Astrocyte (in vitro differentiated cells and primary cell): Measurements from ENCODE around the gene ZNRF4. TPM values are rescaled to one million over a fixed set of nuclear protein-coding genes. Genes with fewer than 3 reads are reported as not detected.

ENCODE experiments used
- DNase-seq: peaks from one replicate; pipeline ENCODE4 v3.0.0-alpha.2; 2010; ENCODE audit warnings: low read depth
- FAIRE-seq: peaks from 2 replicates; lab custom pipeline; 2011; peaks lifted over from hg19 to GRCh38; lab: Jason Lieb, UNC
- H2AFZ ChIP-seq: 2 replicates; pipeline ENCODE4 v1.6.0; 2012; ENCODE audit warnings: low read depth, low read length, inconsistent platforms
- H3K27ac ChIP-seq: 2 replicates; pipeline ENCODE4 v1.5.1; 2011; ENCODE audit warnings: low read depth, low read length, inconsistent platforms
- H3K27me3 ChIP-seq: 2 replicates; pipeline ENCODE4 v1.6.0; 2011; ENCODE audit warnings: low read length, inconsistent platforms; ENCODE audit not compliant: insufficient read depth
- H3K36me3 ChIP-seq: 2 replicates; pipeline ENCODE4 v1.5.1; 2011; ENCODE audit warnings: low read length, inconsistent platforms; ENCODE audit not compliant: insufficient read depth
- H3K4me1 ChIP-seq: 2 replicates; pipeline ENCODE4 v1.5.1; 2011; ENCODE audit warnings: low read length, inconsistent platforms; ENCODE audit not compliant: insufficient read depth
- H3K4me2 ChIP-seq: 2 replicates; pipeline ENCODE4 v1.6.0; 2012; ENCODE audit warnings: low read length, inconsistent platforms
- H3K4me3 ChIP-seq: 2 replicates; pipeline ENCODE4 v1.5.1; 2011; ENCODE audit warnings: low read depth, mild to moderate bottlenecking, low read length, inconsistent platforms; ENCODE audit not compliant: insufficient read depth
- H3K79me2 ChIP-seq: 2 replicates; pipeline ENCODE4 v1.6.0; 2012; ENCODE audit warnings: mild to moderate bottlenecking, low read length, inconsistent platforms; ENCODE audit not compliant: insufficient read depth
- H3K9ac ChIP-seq: 2 replicates; pipeline ENCODE4 v1.6.0; 2012; ENCODE audit warnings: mild to moderate bottlenecking, low read length, inconsistent platforms
- H3K9me3 ChIP-seq: 2 replicates; pipeline ENCODE4 v1.5.1; 2012; ENCODE audit warnings: low read depth, mild to moderate bottlenecking, low read length, inconsistent platforms; ENCODE audit not compliant: insufficient read depth
- H4K20me1 ChIP-seq: 2 replicates; pipeline ENCODE4 v1.6.0; 2012; ENCODE audit warnings: low read length, inconsistent platforms; ENCODE audit not compliant: insufficient read depth
- H3K27ac Mint-ChIP-seq: one replicate; pipeline ENCODE4 v1.8.0; 2021; ENCODE audit warnings: mild to moderate bottlenecking, mixed read lengths; ENCODE audit not compliant: unreplicated experiment
- H3K27me3 Mint-ChIP-seq: one replicate; pipeline ENCODE4 v1.8.0; 2021; ENCODE audit warnings: low read depth, mixed read lengths; ENCODE audit not compliant: unreplicated experiment
- H3K36me3 Mint-ChIP-seq: one replicate; pipeline ENCODE4 v1.8.0; 2021; ENCODE audit warnings: low read depth, mixed read lengths; ENCODE audit not compliant: unreplicated experiment
- H3K4me1 Mint-ChIP-seq: one replicate; pipeline ENCODE4 v1.8.0; 2021; ENCODE audit warnings: low read depth, mixed read lengths; ENCODE audit not compliant: unreplicated experiment
- H3K4me3 Mint-ChIP-seq: one replicate; pipeline ENCODE4 v1.8.0; 2021; ENCODE audit warnings: mild to moderate bottlenecking, moderate library complexity, mixed read lengths; ENCODE audit not compliant: unreplicated experiment
- H3K9me3 Mint-ChIP-seq: one replicate; pipeline ENCODE4 v1.8.0; 2021; ENCODE audit warnings: mild to moderate bottlenecking, mixed read lengths; ENCODE audit not compliant: unreplicated experiment
- EZH2 ChIP-seq: IDR thresholded peaks from 2 replicates; pipeline ENCODE4 v1.6.1; 2012; ENCODE audit warnings: mild to moderate bottlenecking, low read length, inconsistent platforms; ENCODE audit not compliant: insufficient read depth
- total RNA-seq: library from RNA; stranded (reverse); gene quantifications from 2 replicates; pipeline ENCODE4 v1.2.1, GENCODE V29; 2021
- TF ChIP-seq, protein P1 (sequence below): IDR thresholded peaks from 2 replicates; pipeline ENCODE4 v1.5.1; 2011; ENCODE audit warnings: low read depth, mild to moderate bottlenecking, inconsistent platforms, low read length, moderate library complexity; ENCODE audit not compliant: insufficient read depth

The ZNRF4 gene
- total RNA-seq, 1 donor from 2014 or later = not detected

DNA sequence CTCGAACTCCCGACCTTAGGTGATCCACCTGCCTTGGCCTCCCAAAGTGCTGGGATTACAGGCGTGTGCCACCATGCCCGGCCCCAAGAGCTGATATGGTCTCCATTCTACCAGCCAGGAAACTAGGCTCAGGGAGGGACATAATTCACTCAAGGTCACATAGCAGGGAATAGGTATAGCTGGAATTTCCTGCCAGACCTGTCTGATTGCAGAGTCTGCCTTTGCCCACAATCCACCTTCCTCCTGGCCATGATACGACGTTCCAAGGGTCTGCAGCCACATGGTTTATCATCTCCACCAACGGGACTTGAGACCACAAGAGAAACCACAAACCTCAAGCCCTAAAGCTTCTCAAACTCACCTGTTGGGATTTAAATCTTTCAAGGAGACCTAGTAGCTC is 32.0 kb downstream of the ZNRF4 start:
- Histone ChIP-seq H2AFZ (no peak overlapping the region), H3K27me3 (peaks cover 17% of the 10 kb centered on the region), H3K4me1 (peaks cover 3% of the 10 kb centered on the region), H4K20me1 (no peaks in the 10 kb centered on the region), H3K9me3 (peaks cover 7% of the 10 kb centered on the region), H3K4me3 (no peak overlapping the region), H3K27ac (no peak overlapping the region), H3K79me2 (no peaks in the 10 kb centered on the region), H3K36me3 (no peaks in the 10 kb centered on the region), H3K9ac (no peak overlapping the region), H3K4me2 (no peak overlapping the region)
- Mint-ChIP-seq H3K9me3 (peaks cover 3% of the 10 kb centered on the region), H3K36me3 (no peaks in the 10 kb centered on the region), H3K4me1 (no peaks in the 10 kb centered on the region), H3K27me3 (peaks cover 54% of the 10 kb centered on the region), H3K4me3 (no peak overlapping the region), H3K27ac (no peak overlapping the region)
- FAIRE-seq (no peak), DNase-seq (no peak)
- TF ChIP-seq, protein P1, sequence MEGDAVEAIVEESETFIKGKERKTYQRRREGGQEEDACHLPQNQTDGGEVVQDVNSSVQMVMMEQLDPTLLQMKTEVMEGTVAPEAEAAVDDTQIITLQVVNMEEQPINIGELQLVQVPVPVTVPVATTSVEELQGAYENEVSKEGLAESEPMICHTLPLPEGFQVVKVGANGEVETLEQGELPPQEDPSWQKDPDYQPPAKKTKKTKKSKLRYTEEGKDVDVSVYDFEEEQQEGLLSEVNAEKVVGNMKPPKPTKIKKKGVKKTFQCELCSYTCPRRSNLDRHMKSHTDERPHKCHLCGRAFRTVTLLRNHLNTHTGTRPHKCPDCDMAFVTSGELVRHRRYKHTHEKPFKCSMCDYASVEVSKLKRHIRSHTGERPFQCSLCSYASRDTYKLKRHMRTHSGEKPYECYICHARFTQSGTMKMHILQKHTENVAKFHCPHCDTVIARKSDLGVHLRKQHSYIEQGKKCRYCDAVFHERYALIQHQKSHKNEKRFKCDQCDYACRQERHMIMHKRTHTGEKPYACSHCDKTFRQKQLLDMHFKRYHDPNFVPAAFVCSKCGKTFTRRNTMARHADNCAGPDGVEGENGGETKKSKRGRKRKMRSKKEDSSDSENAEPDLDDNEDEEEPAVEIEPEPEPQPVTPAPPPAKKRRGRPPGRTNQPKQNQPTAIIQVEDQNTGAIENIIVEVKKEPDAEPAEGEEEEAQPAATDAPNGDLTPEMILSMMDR = no peak
- TF ChIP-seq EZH2 = no peak

DNA sequence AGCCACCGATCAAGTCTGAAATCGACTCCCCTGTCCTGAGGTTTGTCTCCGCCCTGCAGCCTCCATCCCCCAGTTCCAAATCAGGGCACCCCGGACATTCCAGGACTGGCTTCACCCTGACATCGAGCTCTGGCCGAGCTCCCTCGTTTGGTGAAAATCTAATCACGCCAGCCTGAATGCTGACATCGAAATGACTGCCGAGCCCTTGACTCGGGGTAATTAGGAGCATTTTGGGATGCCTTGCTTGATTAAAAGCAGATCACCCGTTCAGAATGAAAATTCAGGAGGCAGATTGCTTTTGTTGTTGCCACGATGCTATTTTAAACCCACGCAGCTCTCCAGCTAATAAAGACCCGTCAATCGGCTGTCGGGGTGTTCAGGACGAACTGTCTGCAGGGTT is 34.3 kb downstream of the ZNRF4 start:
- FAIRE-seq (no peak), DNase-seq (no peak)

GRCh38 chr19:5491565-5491964 is 36.3 kb downstream of the ZNRF4 start:
- Mint-ChIP-seq H3K27ac (no peak overlapping the region), H3K36me3 (no peaks in the 10 kb centered on the region), H3K9me3 (peaks cover 3% of the 10 kb centered on the region), H3K27me3 (peaks cover 62% of the 10 kb centered on the region), H3K4me1 (no peaks in the 10 kb centered on the region), H3K4me3 (no peak overlapping the region)
- Histone ChIP-seq H3K79me2 (no peaks in the 10 kb centered on the region), H3K4me1 (no peaks in the 10 kb centered on the region), H3K9me3 (no peaks in the 10 kb centered on the region), H3K27ac (no peak overlapping the region), H3K4me3 (no peak overlapping the region), H3K36me3 (no peaks in the 10 kb centered on the region), H4K20me1 (no peaks in the 10 kb centered on the region), H2AFZ (no peak overlapping the region), H3K4me2 (no peak overlapping the region), H3K27me3 (peaks cover 29% of the 10 kb centered on the region), H3K9ac (no peak overlapping the region)
- FAIRE-seq (no peak), DNase-seq (no peak)
- TF ChIP-seq, protein P1 = no peak
- no peak for TF ChIP-seq EZH2

More for the DNA sequence above, 34.3 kb downstream of the ZNRF4 start:
- H3K27me3 ChIP-seq = peaks cover 27% of the 10 kb centered on the region
- H3K4me1 ChIP-seq = peaks cover 1% of the 10 kb centered on the region
- no peaks in the 10 kb centered on the region for H3K9me3 ChIP-seq
- H2AFZ ChIP-seq = no peak overlapping the region
- H3K4me2 ChIP-seq = no peak overlapping the region
- H4K20me1 ChIP-seq = no peaks in the 10 kb centered on the region
- H3K79me2 ChIP-seq = no peaks in the 10 kb centered on the region
- Mint-ChIP-seq H3K4me3 (no peak overlapping the region), H3K36me3 (no peaks in the 10 kb centered on the region), H3K27ac (no peak overlapping the region), H3K4me1 (no peaks in the 10 kb centered on the region), H3K27me3 (peaks cover 65% of the 10 kb centered on the region), H3K9me3 (peaks cover 3% of the 10 kb centered on the region)
- no peaks in the 10 kb centered on the region for H3K36me3 ChIP-seq
- H3K9ac ChIP-seq = no peak overlapping the region
- no peak overlapping the region for H3K4me3 ChIP-seq
- no peak overlapping the region for H3K27ac ChIP-seq
- no peak for TF ChIP-seq EZH2
- TF ChIP-seq, protein P1 = no peak
